ENCODE results near the gene TWIST2.

DNA sequence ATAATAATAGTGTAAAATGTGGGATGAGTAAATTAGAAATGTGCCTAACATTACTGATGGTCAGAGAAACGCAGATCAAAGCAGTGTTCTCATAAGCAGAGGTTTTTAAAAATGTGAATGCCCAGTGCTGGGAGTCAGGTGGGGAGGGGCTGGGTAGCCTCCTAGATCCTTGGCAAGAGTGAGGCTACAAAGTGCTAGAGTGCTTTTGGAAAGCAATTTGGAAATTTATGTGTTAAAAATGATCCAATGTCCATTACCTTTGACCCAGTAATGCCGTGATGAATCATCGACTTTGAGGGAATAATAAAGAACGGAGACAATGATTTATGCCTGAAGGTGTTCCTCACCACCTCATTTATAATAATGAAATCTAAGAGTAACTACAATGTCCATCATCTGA, 44.9 kb upstream of the TWIST2 start:
- TF ChIP-seq POLR2A (IDR thresholded peaks at IDR 0.05): no peak
- TF ChIP-seq CTCF (IDR thresholded peaks at IDR 0.05): no peak
